GM12874 (cell line): ENCODE measurements around the gene SCRN2.

Source experiments
- CTCF ChIP-seq: IDR thresholded peaks from 2 replicates; pipeline ENCODE4 v1.5.1; 2011; ENCODE audit warnings: low read depth, mild to moderate bottlenecking, control low read depth, low read length, moderate library complexity; ENCODE audit not compliant: insufficient read depth

Gene SCRN2

GRCh38 chr17:47869114-47869513 is 28.0 kb upstream of the SCRN2 start:
- no peak for TF ChIP-seq CTCF

GRCh38 chr17:47867813-47868533 is 26.9 kb upstream of the SCRN2 start:
- no peak for TF ChIP-seq CTCF

- TF ChIP-seq CTCF = no peak
Measured at GRCh38 chr17:47866941-47867340, 25.9 kb upstream of the SCRN2 start.

GRCh38 chr17:47864791-47865216 is 23.7 kb upstream of the SCRN2 start:
- TF ChIP-seq CTCF = no peak

GRCh38 chr17:47862621-47863440 is 21.8 kb upstream of the SCRN2 start:
- TF ChIP-seq CTCF = no peak

- TF ChIP-seq CTCF = no peak
Measured at GRCh38 chr17:47860386-47860785, 19.3 kb upstream of the SCRN2 start.

GRCh38 chr17:47857551-47858455 is 16.7 kb upstream of the SCRN2 start:
- TF ChIP-seq CTCF = no peak
